H1 (cell line): ENCODE data around the gene RNU7-1. TPM values are rescaled to one million over a fixed set of nuclear protein-coding genes. Genes with fewer than 3 reads are reported as not detected.

Source experiments
- CTCF ChIA-PET: fragments of 300-600 bp; sonication (Branson Sonifier 250); formaldehyde crosslinking; loops from one replicate; lab custom pipeline; 2021; ENCODE audit not compliant: partially characterized antibody; lab: Charles Lee
- POLR2A ChIA-PET: fragments of 300-600 bp; sonication (Branson Sonifier 250); formaldehyde crosslinking; loops from one replicate; lab custom pipeline; 2021; ENCODE audit warnings: inconsistent platforms; ENCODE audit not compliant: partially characterized antibody; lab: Charles Lee
- DNase-seq, 2 experiments: peaks; one replicate each; pipeline versions ENCODE4 v3.0.0 to v3.0.0-alpha.2; 2010 to 2022; ENCODE audit warnings: low spot score in 2 of 2, low read depth in 1 of 2, mixed read lengths in 1 of 2
- FAIRE-seq: peaks from 2 replicates; lab custom pipeline; 2011; peaks lifted over from hg19 to GRCh38; lab: Jason Lieb, UNC
- H2AFZ ChIP-seq: 2 replicates; pipeline ENCODE4 v1.8.1; 2012; ENCODE audit warnings: low read length, inconsistent platforms
- H2AK5ac ChIP-seq: 2 replicates; pipeline ENCODE4 v1.6.1; 2013; ENCODE audit warnings: low read depth, low read length
- H2BK120ac ChIP-seq: replicated peaks from 2 replicates; pipeline ENCODE3; 2013; ENCODE audit warnings: low read depth, low read length, inconsistent platforms
- H2BK12ac ChIP-seq: 2 replicates; pipeline ENCODE4 v1.6.1; 2013; ENCODE audit warnings: low read depth, low read length
- H2BK15ac ChIP-seq: 2 replicates; pipeline ENCODE4 v1.6.1; 2013; ENCODE audit warnings: low read length
- H2BK20ac ChIP-seq: 2 replicates; pipeline ENCODE4 v1.6.1; 2013; ENCODE audit warnings: low read length
- H2BK5ac ChIP-seq: 2 replicates; pipeline ENCODE4 v1.6.1; 2013; ENCODE audit warnings: low read depth, low read length
- H3K14ac ChIP-seq: 2 replicates; pipeline ENCODE4 v1.6.1; 2013; ENCODE audit warnings: inconsistent platforms; ENCODE audit not compliant: insufficient read length
- H3K18ac ChIP-seq: 2 replicates; pipeline ENCODE4 v1.6.1; 2013; ENCODE audit warnings: low read length; ENCODE audit errors: extremely low read depth
- H3K23ac ChIP-seq: 2 replicates; pipeline ENCODE4 v1.6.1; 2013; ENCODE audit warnings: inconsistent platforms; ENCODE audit not compliant: insufficient read length
- H3K23me2 ChIP-seq: 2 replicates; pipeline ENCODE4 v1.6.1; 2013; ENCODE audit warnings: low read depth, low read length
- H3K27ac ChIP-seq: 2 replicates; pipeline ENCODE4 v1.6.1; 2011; ENCODE audit warnings: low read depth, low read length, inconsistent platforms
- H3K27me3 ChIP-seq, 4 experiments: replicated peaks in 1 of 4; 1 replicate in 1 of 4; 2 replicates in 3 of 4; pipeline versions ENCODE4 v1.6.1 to v1.8.1; 2011 to 2013; ENCODE audit warnings: low read length in 3 of 4, mild to moderate bottlenecking in 3 of 4, inconsistent platforms in 2 of 4, mixed read lengths in 2 of 4, moderate library complexity in 1 of 4; ENCODE audit not compliant: control insufficient read depth in 3 of 4, insufficient read depth in 3 of 4; ENCODE audit errors: extremely low read depth in 1 of 4
- H3K36me3 ChIP-seq, 4 experiments: 2 replicates each; pipeline versions ENCODE4 v1.6.1 to v1.8.1; 2011 to 2013; ENCODE audit warnings: mild to moderate bottlenecking in 4 of 4, low read length in 3 of 4, moderate library complexity in 2 of 4, control low read depth in 1 of 4, inconsistent platforms in 1 of 4; ENCODE audit not compliant: insufficient read depth in 4 of 4, control insufficient read depth in 2 of 4
- H3K4ac ChIP-seq: replicated peaks from 2 replicates; pipeline ENCODE3; 2013; ENCODE audit warnings: low read length, low read depth, mixed read lengths, inconsistent platforms; ENCODE audit not compliant: insufficient read length
- H3K4me1 ChIP-seq, 4 experiments: replicated peaks in 1 of 4; 1 replicate in 1 of 4; 2 replicates in 3 of 4; pipeline versions ENCODE4 v1.6.1 to v1.8.1; 2011 to 2013; ENCODE audit warnings: low read length in 3 of 4, inconsistent platforms in 2 of 4, mixed read lengths in 1 of 4; ENCODE audit not compliant: insufficient read depth in 4 of 4, control insufficient read depth in 3 of 4
- H3K4me2 ChIP-seq, 2 experiments: 2 replicates each; pipeline versions ENCODE4 v1.6.1 to v1.8.1; 2011 to 2013; ENCODE audit warnings: low read depth in 2 of 2, low read length in 2 of 2, control low read depth in 1 of 2, inconsistent platforms in 1 of 2, mild to moderate bottlenecking in 1 of 2; ENCODE audit not compliant: insufficient read depth in 1 of 2
- H3K4me3 ChIP-seq, 4 experiments: fragments of 200-600, 300-600 bp in 1 of 4; sonication (generic), shearing (Covaris generic), sonication (Bioruptor Twin) in 1 of 4; 2 replicates each; pipeline versions ENCODE4 v1.5.1 to v1.8.1; 2011 to 2016; ENCODE audit warnings: low read length in 4 of 4, low read depth in 3 of 4, control low read depth in 2 of 4, inconsistent platforms in 2 of 4, mild to moderate bottlenecking in 2 of 4, mixed read lengths in 1 of 4, moderate library complexity in 1 of 4; ENCODE audit not compliant: insufficient read depth in 2 of 4; ENCODE audit errors: extremely low read depth in 1 of 4
- H3K56ac ChIP-seq: replicated peaks from 2 replicates; pipeline ENCODE3; 2013; ENCODE audit warnings: low read depth, mild to moderate bottlenecking, mixed read lengths, low read length, inconsistent platforms; ENCODE audit not compliant: insufficient read length
- H3K79me1 ChIP-seq: 2 replicates; pipeline ENCODE4 v1.6.1; 2013; ENCODE audit warnings: low read depth, low read length, control low read depth
- H3K79me2 ChIP-seq, 2 experiments: 2 replicates each; pipeline versions ENCODE4 v1.6.1 to v1.8.1; 2012 to 2013; ENCODE audit warnings: low read length in 2 of 2, mild to moderate bottlenecking in 2 of 2, inconsistent platforms in 1 of 2; ENCODE audit not compliant: insufficient read depth in 2 of 2, control insufficient read depth in 1 of 2
- H3K9ac ChIP-seq, 4 experiments: replicated peaks in 1 of 4; 1 replicate in 1 of 4; 2 replicates in 3 of 4; pipeline versions ENCODE4 v1.6.1 to v1.8.1; 2011 to 2013; ENCODE audit warnings: low read depth in 3 of 4, low read length in 3 of 4, control low read depth in 2 of 4, mild to moderate bottlenecking in 2 of 4, moderate library complexity in 2 of 4, inconsistent platforms in 1 of 4; ENCODE audit errors: extremely low read depth in 1 of 4
- H3K9me3 ChIP-seq, 2 experiments: 2 replicates each; pipeline versions ENCODE4 v1.6.1 to v1.8.1; 2012 to 2013; ENCODE audit warnings: mild to moderate bottlenecking in 2 of 2, moderate library complexity in 2 of 2, control low read depth in 1 of 2, inconsistent platforms in 1 of 2, low read depth in 1 of 2, low read length in 1 of 2, mixed read lengths in 1 of 2; ENCODE audit not compliant: insufficient read depth in 2 of 2
- H4K20me1 ChIP-seq, 2 experiments: replicated peaks in 1 of 2; 2 replicates each; pipeline versions ENCODE3 to v1.8.1; 2011 to 2013; ENCODE audit warnings: inconsistent platforms in 2 of 2, low read length in 2 of 2, mild to moderate bottlenecking in 1 of 2; ENCODE audit not compliant: insufficient read depth in 2 of 2, control insufficient read depth in 1 of 2
- H4K5ac ChIP-seq: 2 replicates; pipeline ENCODE4 v1.6.1; 2013; ENCODE audit warnings: low read length, low read depth, mixed read lengths, inconsistent platforms; ENCODE audit not compliant: insufficient read length
- H4K8ac ChIP-seq: 2 replicates; pipeline ENCODE4 v1.8.0; 2013; ENCODE audit warnings: mild to moderate bottlenecking, moderate library complexity, low read length, inconsistent platforms; ENCODE audit not compliant: insufficient read depth; ENCODE audit errors: extremely low read depth
- H4K91ac ChIP-seq: replicated peaks from 2 replicates; pipeline ENCODE3; 2013; ENCODE audit warnings: low read length, mixed read lengths, inconsistent platforms; ENCODE audit not compliant: insufficient read length
- POLR2A ChIP-seq, 2 experiments: IDR thresholded peaks; 1 replicate in 1 of 2; 2 replicates in 1 of 2; pipeline ENCODE4 v1.6.1; 2011; ENCODE audit warnings: low read depth in 2 of 2, low read length in 2 of 2, mild to moderate bottlenecking in 2 of 2; ENCODE audit errors: control extremely low read depth in 1 of 2
- POLR2AphosphoS5 ChIP-seq: IDR thresholded peaks from 2 replicates; pipeline ENCODE4 v1.6.1; 2011; ENCODE audit warnings: low read depth, low read length
- RAD21 ChIP-seq, 2 experiments: IDR thresholded peaks in 1 of 2; conservative IDR thresholded peaks in 1 of 2; 2 replicates each; pipeline ENCODE4 v1.6.1; 2011; ENCODE audit warnings: low read depth in 2 of 2, low read length in 2 of 2, improper control_type of control experiment in 1 of 2, inconsistent platforms in 1 of 2, mild to moderate bottlenecking in 1 of 2, moderate library complexity in 1 of 2
- SIN3A ChIP-seq, 2 experiments: IDR thresholded peaks in 1 of 2; conservative IDR thresholded peaks in 1 of 2; 2 replicates each; pipeline ENCODE4 v1.6.1; 2011 to 2012; ENCODE audit warnings: low read length in 2 of 2, improper control_type of control experiment in 1 of 2, low read depth in 1 of 2, mild to moderate bottlenecking in 1 of 2
- WGBS, 2 experiments: shearing (Covaris generic) in 1 of 2; methylation state at CpG; one replicate each; pipeline versions ENCODE4 v1.1.6 to v1.1.7; 2013 to 2015; ENCODE audit warnings: low lambda C conversion rate in 2 of 2, mixed read lengths in 2 of 2, inconsistent platforms in 1 of 2, low coverage in 1 of 2, missing lambda C conversion rate in 1 of 2; ENCODE audit not compliant: insufficient replicate concordance in 2 of 2, insufficient coverage in 1 of 2, insufficient read length in 1 of 2; ENCODE audit errors: extremely low coverage in 1 of 2, missing lambda C conversion rate in 1 of 2; 5-methylcytosine and 5-hydroxymethylcytosine counted together
- polyA plus RNA-seq, 7 experiments: library from polyadenylated mRNA; depleted of rRNA in 3 of 7; stranded (reverse) in 5 of 7; unstranded in 2 of 7; fragments of >200 nt in 5 of 7; fragments of 200-250 nt in 2 of 7; gene quantifications; 1 replicate in 5 of 7; 2 replicates in 1 of 7; 4 replicates in 1 of 7; pipeline versions ENCODE4 v1.2.1 to v1.2.3, GENCODE V29; 2011 to 2013; ENCODE audit warnings: missing spikeins in 2 of 7, mixed read lengths in 2 of 7
- total RNA-seq: library from RNA; stranded (reverse); fragmentation: NEBNext Ultra II Directional; extraction: Animal tissue kit (Norgen Biotek cat#: 25700); gene quantifications from 2 replicates; pipeline ENCODE4 v1.2.1, GENCODE V29; 2021

The RNU7-1 gene
- total and polyA plus RNA-seq, 2 of the 8 experiments (the other 6 are each of a cell fraction or from before 2014, with no cell fraction given): not detected

DNA sequence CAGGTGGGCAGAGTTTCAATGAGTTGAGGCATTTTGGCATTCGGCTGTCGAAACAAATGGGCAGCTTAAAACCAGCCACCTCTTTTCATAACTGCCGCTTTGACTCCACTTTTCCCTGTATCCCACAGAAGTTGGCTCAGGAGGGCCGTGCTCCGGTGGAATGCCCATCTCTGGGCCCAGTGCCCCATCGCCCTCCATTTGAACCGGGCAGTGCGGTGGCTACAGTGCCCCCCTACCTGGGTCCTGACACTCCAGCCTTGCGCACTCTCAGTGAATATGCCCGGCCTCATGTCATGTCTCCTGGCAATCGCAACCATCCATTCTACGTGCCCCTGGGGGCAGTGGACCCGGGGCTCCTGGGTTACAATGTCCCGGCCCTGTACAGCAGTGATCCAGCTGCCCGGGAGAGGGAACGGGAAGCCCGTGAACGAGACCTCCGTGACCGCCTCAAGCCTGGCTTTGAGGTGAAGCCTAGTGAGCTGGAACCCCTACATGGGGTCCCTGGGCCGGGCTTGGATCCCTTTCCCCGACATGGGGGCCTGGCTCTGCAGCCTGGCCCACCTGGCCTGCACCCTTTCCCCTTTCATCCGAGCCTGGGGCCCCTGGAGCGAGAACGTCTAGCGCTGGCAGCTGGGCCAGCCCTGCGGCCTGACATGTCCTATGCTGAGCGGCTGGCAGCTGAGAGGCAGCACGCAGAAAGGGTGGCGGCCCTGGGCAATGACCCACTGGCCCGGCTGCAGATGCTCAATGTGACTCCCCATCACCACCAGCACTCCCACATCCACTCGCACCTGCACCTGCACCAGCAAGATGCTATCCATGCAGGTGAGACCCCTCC lies 5.0 kb upstream of the RNU7-1 start:
- Histone ChIP-seq H3K79me1 (peaks cover 5% of the 10 kb centered on the region; the same call in 1 of the 2 replicates), H3K27ac (peak overlapping the region; percentile 90), H2BK15ac (no peak overlapping the region), H3K56ac (no peak overlapping the region), H3K14ac (no peak overlapping the region), H3K23ac (no peak overlapping the region), H4K8ac (peak overlapping the region; percentile 68), H2AFZ (no peak overlapping the region), H4K91ac (peak overlapping the region; percentile 82), H3K23me2 (peaks cover 4% of the 10 kb centered on the region; the same call in 1 of the 2 replicates), H4K20me1 (peaks cover 4 to 5% of the 10 kb centered on the region in 2 experiments), H3K4ac (peak overlapping the region; percentile 39), H3K4me1 (peaks cover 0 to 18% (median 5%) of the 10 kb centered on the region in 4 experiments; a peak in 6 of 7 replicates), H3K4me2 (peak overlapping the region; percentile 46 to 71), H3K4me3 (peak overlapping the region; percentile 21 to 69 (median 53)), H2AK5ac (peak overlapping the region; percentile 60; the same call in 1 of the 2 replicates), H3K9ac (peak overlapping the region in 3 of 4 experiments; percentile 9 to 67 (median 56); a peak in 5 of 7 replicates), H4K5ac (peak overlapping the region; percentile 69), H3K27me3 (no peaks in the 10 kb centered on the region), H2BK5ac (peak overlapping the region; percentile 79), H3K79me2 (no peaks in the 10 kb centered on the region), H2BK120ac (peak overlapping the region; percentile 25), H3K9me3 (no peaks in the 10 kb centered on the region), H3K36me3 (peaks cover 14 to 42% (median 29%) of the 10 kb centered on the region in 4 experiments), H2BK12ac (peak overlapping the region; percentile 68; the same call in 1 of the 2 replicates), H2BK20ac (no peak overlapping the region), H3K18ac (peak overlapping the region; percentile 85)
- DNase-seq (no peak), FAIRE-seq (no peak)
- TF ChIP-seq SIN3A (conservative IDR thresholded peaks at IDR 0.05 in 1 of 2, IDR thresholded peaks at IDR 0.05 in 1 of 2; ENCODE audit: low read depth in 1 of 2, low read length in 2 of 2) (no peak), RAD21 (IDR thresholded peaks at IDR 0.05 in 1 of 2, conservative IDR thresholded peaks at IDR 0.05 in 1 of 2; ENCODE audit: low read depth in 2 of 2, low read length in 2 of 2) (no peak), POLR2A (IDR thresholded peaks at IDR 0.05; ENCODE audit: control extremely low read depth in 1 of 2, low read depth in 2 of 2, low read length in 2 of 2) (peak in 1 of 2 experiments; percentile 20; a peak in 2 of 3 replicates), POLR2AphosphoS5 (peak; percentile 80; the same call in 1 of the 2 replicates)
- ChIA-PET POLR2A (interaction anchor here (0.9 to 44.0 kb wide), 12 partner anchors 4 to 246 kb away, joined by 3 to 1596 read pairs (median 4); partner anchors contain the start of genes ATN1, C12orf57, CDCA3 and EMG1), CTCF (interaction anchor here (0.9 to 20.2 kb wide), 18 partner anchors 13 to 184 kb away, joined by 3 to 253 read pairs (median 4); partner anchors contain the start of genes ATN1, LPCAT3, SPSB2 and TPI1)
- 91% methylated on average over 31 of the region's 32 CpGs; no CpG with 5 or more reads in 1 of the 2 experiments for WGBS, 2 experiments
